Mesodermal cell (in vitro differentiated cells): ENCODE measurements around the gene CPED1.
A peak's percentile ranks its signal among the peaks of the same experiment; 100 is the strongest.

Experiments
- H3K27ac ChIP-seq: 2 replicates; pipeline ENCODE4 v1.7.0; 2013; ENCODE audit warnings: mild to moderate bottlenecking, low read depth, low read length, moderate library complexity; ENCODE audit not compliant: severe bottlenecking
- H3K36me3 ChIP-seq: 2 replicates; pipeline ENCODE4 v1.7.1; 2013; ENCODE audit warnings: mild to moderate bottlenecking, low read length, moderate library complexity; ENCODE audit not compliant: control insufficient read depth, insufficient read depth
- H3K4me1 ChIP-seq: one replicate; pipeline ENCODE4 v1.7.1; 2013; ENCODE audit warnings: mild to moderate bottlenecking, low read length; ENCODE audit not compliant: insufficient read depth, control insufficient read depth, poor library complexity, severe bottlenecking
- H3K4me3 ChIP-seq: 2 replicates; pipeline ENCODE4 v1.7.0; 2013; ENCODE audit warnings: low read length, control low read depth, mild to moderate bottlenecking; ENCODE audit not compliant: insufficient read depth, poor library complexity, severe bottlenecking; ENCODE audit errors: extremely low read depth
- H3K9me3 ChIP-seq: 2 replicates; pipeline ENCODE4 v1.7.1; 2013; ENCODE audit warnings: mild to moderate bottlenecking, low read length, moderate library complexity; ENCODE audit not compliant: control insufficient read depth
- WGBS, 2 experiments: methylation state at CpG; one replicate each; pipeline ENCODE4 v1.1.5; 2013; ENCODE audit warnings: missing lambda C conversion rate in 2 of 2; ENCODE audit not compliant: insufficient coverage in 2 of 2; 5-methylcytosine and 5-hydroxymethylcytosine counted together

Gene CPED1

GRCh38 chr7:120951309-120951699 lies 37.2 kb upstream of the CPED1 start:
- Histone ChIP-seq H3K4me1 (no peaks in the 10 kb centered on the region), H3K36me3 (peaks cover 20% of the 10 kb centered on the region), H3K9me3 (no peaks in the 10 kb centered on the region), H3K27ac (peak overlapping the region; percentile 100), H3K4me3 (peak overlapping the region; percentile 50)
- 0% methylated on average over 2 of the region's 8 CpGs; no CpG with 5 or more reads in 1 of the 2 experiments for WGBS, 2 experiments

- H3K36me3 ChIP-seq: peaks cover 22% of the 10 kb centered on the region
- 83% methylated on average over 1 of the region's 2 CpGs; no CpG with 5 or more reads in 1 of the 2 experiments for WGBS, 2 experiments
- H3K9me3 ChIP-seq: no peaks in the 10 kb centered on the region
- no peak overlapping the region for H3K4me3 ChIP-seq
- H3K4me1 ChIP-seq: no peaks in the 10 kb centered on the region
- H3K27ac ChIP-seq: no peak overlapping the region
Observed at GRCh38 chr7:120951826-120952225, 36.7 kb upstream of the CPED1 start.

- WGBS, 2 experiments: no CpG with 5 or more reads among the region's 3 CpGs
- Histone ChIP-seq H3K27ac (no peak overlapping the region), H3K36me3 (peaks cover 26% of the 10 kb centered on the region), H3K4me3 (no peak overlapping the region), H3K9me3 (no peaks in the 10 kb centered on the region), H3K4me1 (no peaks in the 10 kb centered on the region)
Observed at GRCh38 chr7:120955577-120956149, 32.8 kb upstream of the CPED1 start.

DNA sequence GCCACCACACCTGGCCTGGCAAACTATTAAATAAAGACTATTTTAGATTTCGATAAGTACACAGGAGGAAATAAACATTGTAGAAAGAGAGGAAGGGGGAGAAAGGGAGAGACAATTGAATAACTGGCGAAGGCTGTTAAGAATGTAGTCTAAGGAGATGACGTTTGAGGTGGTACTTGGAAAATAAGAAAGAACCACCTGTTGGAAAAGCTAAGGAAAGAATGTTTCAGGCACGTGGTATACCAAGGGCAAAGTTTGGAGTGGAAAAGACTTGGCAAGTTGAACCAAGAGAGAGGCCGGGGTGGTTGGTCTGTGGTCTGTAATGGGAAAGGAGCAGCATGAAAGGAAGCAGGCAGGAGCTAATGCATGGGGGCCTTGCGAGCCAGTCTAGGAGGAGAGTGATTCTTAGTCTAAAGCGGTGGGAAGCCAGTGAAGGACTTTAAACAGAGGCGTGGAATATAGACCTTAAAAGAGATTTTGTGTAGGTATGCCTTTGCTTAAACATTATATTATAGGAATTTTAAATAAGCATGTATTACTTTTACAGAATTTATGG lies 28.5 kb upstream of the CPED1 start:
- no peaks in the 10 kb centered on the region for H3K9me3 ChIP-seq
- H3K4me1 ChIP-seq: no peaks in the 10 kb centered on the region
- no peak overlapping the region for H3K27ac ChIP-seq
- no peak overlapping the region for H3K4me3 ChIP-seq
- 89 to 93% methylated on average over 6 to 7 of the region's 8 CpGs for whole genome bisulfite sequencing, 2 experiments
- H3K36me3 ChIP-seq: peaks cover 20% of the 10 kb centered on the region

GRCh38 chr7:120960714-120961113 lies 27.8 kb upstream of the CPED1 start:
- Histone ChIP-seq H3K4me1 (no peaks in the 10 kb centered on the region), H3K27ac (no peak overlapping the region), H3K36me3 (peaks cover 20% of the 10 kb centered on the region), H3K9me3 (no peaks in the 10 kb centered on the region), H3K4me3 (no peak overlapping the region)
- WGBS, 2 experiments: no CpG with 5 or more reads among the region's 1 CpG

DNA sequence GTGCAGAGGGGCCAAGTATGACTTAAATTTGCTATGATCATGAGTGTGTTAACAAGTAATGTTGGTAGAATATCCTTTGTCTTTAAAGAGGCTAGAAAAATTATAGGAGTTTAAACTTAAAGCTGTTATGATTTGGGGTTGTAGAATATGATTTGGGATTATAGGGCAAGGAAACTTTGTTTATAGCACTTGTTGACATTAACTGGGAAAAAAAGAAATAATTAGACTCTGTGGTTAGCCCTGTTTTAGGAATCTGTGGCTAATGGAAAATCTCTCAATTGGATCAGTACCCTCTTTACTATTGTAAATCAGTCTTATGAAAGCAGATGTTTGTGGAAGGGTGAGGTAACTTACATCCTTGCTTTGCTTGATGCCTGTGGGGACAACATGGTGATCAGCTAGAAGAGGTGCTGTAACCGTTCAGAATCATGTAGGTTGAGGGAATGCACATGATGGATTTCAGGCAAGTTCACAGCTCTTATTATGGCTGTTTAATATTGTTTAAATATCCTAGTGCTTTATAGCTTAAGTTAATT lies 26.8 kb upstream of the CPED1 start:
- WGBS, 2 experiments: no CpG with 5 or more reads among the region's 1 CpG
- Histone ChIP-seq H3K27ac (no peak overlapping the region), H3K4me1 (no peaks in the 10 kb centered on the region)

DNA sequence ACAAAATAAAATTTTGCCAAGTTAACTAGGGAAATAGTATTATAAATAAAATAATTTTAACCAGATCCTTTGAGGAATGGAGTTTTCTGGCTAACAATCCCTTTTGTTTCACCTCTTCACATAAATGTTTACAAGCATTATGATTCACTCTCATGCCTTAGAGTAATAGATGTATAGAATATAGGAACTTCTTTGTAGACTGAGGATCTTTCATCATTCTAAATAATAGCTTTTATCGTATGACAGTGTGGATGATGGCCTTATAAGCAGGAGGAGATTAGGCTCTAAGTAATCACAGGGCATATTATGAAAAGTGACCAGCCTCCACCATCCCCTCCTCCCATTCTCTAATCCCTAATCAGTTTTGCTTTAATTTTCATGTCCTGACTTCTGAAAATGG lies 24.4 kb upstream of the CPED1 start:
- no peak overlapping the region for H3K27ac ChIP-seq
- H3K4me1 ChIP-seq: no peaks in the 10 kb centered on the region
- no CpG with 5 or more reads among the region's 1 CpG for WGBS, 2 experiments
- no peak overlapping the region for H3K4me3 ChIP-seq
- H3K9me3 ChIP-seq: no peaks in the 10 kb centered on the region
- H3K36me3 ChIP-seq: peaks cover 35% of the 10 kb centered on the region

More for the DNA sequence above, 26.8 kb upstream of the CPED1 start:
- no peak overlapping the region for H3K4me3 ChIP-seq
- no peaks in the 10 kb centered on the region for H3K9me3 ChIP-seq
- peaks cover 25% of the 10 kb centered on the region for H3K36me3 ChIP-seq

GRCh38 chr7:120966961-120967360 lies 21.6 kb upstream of the CPED1 start:
- H3K36me3 ChIP-seq: peaks cover 48% of the 10 kb centered on the region
- H3K4me1 ChIP-seq: no peaks in the 10 kb centered on the region
- no peaks in the 10 kb centered on the region for H3K9me3 ChIP-seq
- no peak overlapping the region for H3K27ac ChIP-seq
- no peak overlapping the region for H3K4me3 ChIP-seq

DNA sequence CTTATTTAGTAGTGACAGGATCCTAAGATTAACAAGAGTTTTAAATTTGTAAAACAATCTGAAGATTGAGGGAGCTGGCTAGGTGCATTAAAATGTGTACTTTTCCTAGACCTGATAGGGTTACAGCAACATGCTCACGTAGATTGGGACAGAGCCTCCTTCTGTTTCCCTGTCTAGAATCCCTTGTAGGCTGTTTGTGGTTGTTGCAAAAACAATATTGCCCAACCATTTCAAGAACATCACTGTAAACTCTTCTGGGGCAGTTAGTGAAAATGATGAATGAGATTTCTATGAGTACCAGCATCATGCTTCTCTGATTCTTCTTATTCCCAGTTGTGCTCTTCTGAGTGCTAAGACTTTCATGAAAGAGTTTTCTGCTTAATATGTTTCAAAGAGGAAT lies 14.7 kb upstream of the CPED1 start:
- no peak overlapping the region for H3K27ac ChIP-seq
- no peak overlapping the region for H3K4me3 ChIP-seq
- no CpG with 5 or more reads among the region's 1 CpG for WGBS, 2 experiments
- no peaks in the 10 kb centered on the region for H3K4me1 ChIP-seq
- H3K9me3 ChIP-seq: no peaks in the 10 kb centered on the region
- H3K36me3 ChIP-seq: peaks cover 29% of the 10 kb centered on the region

DNA sequence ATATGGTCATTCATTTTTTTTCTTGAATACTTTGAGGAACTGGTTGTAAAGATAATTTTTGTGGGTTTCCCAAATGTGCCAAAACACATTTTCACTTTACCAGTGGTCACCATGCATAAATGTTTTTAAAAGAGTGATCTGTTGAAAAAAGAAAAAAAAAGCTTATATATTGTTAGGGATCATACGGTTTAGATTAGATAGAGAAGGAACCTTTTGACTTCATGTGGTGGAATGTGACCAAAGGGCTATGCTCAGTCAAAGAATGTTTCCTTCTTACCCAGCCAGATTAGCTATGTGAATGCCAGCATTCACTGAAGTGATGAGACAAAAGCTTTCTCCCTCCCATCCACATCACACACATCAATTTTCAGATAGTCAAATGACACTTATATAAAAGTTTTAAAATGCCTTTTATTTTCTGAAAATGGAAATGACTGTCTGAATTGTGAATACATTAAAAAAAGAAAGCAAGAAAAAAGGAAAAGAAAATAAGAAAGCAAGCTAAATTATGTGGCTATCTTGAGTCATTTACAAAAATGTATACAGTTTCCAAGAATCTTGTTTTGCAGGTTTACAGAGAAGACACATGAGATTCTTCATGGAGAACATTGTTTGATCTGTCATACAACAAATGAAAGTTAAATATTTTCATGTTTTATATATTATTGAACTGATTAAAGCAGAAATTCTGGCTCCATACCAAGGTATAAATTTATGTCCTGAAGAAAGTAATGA lies 8.6 kb upstream of the CPED1 start:
- Histone ChIP-seq H3K4me1 (no peaks in the 10 kb centered on the region), H3K36me3 (peaks cover 4% of the 10 kb centered on the region), H3K4me3 (no peak overlapping the region), H3K27ac (no peak overlapping the region), H3K9me3 (no peaks in the 10 kb centered on the region)
- 45% methylated on average over 1 of the region's 1 CpG; no CpG with 5 or more reads in 1 of the 2 experiments for WGBS, 2 experiments

DNA sequence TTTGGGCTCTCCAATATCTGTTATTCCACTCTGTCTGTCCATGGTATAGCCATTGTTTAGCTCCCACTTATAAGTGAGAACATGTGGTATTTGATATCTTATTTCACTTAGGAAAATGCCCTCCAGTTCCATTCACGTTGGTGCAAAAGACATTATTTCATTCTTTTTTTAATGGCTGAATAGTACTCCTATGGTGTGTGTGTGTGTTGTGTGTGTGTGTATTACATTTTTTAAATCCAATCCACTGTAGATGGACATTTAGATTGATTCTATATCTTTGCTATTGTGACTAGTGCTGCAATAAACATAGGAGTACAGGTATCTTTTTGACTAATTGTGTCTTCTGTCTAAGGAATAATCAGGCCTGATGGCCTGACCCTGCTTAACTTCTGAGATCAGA lies 7.4 kb upstream of the CPED1 start:
- H3K9me3 ChIP-seq: no peaks in the 10 kb centered on the region
- WGBS, 2 experiments: no CpG with 5 or more reads among the region's 1 CpG
- H3K27ac ChIP-seq: no peak overlapping the region
- H3K4me3 ChIP-seq: no peak overlapping the region
- H3K36me3 ChIP-seq: no peaks in the 10 kb centered on the region
- H3K4me1 ChIP-seq: no peaks in the 10 kb centered on the region
